Transverse colon (tissue), 4 donors: ENCODE data around the gene S100A10.

Experiments used
- CTCF ChIP-seq, 5 experiments: fragments of 200-600 bp in 3 of 5; fragments of 450-650 bp in 2 of 5; sonication (generic) in 3 of 5; IDR thresholded peaks; 1 replicate in 2 of 5; 2 replicates in 3 of 5; pipeline ENCODE4 v1.5.1; 2016 to 2017; ENCODE audit warnings: antibody characterized with exemption in 5 of 5, inconsistent platforms in 3 of 5, mild to moderate bottlenecking in 2 of 5, moderate library complexity in 1 of 5
- EP300 ChIP-seq: sonication (generic); formaldehyde crosslinking; IDR thresholded peaks from one replicate; pipeline ENCODE4 v1.6.1; 2017; ENCODE audit warnings: antibody characterized with exemption, low read depth
- POLR2A ChIP-seq: fragments of 450-650 bp; IDR thresholded peaks from one replicate; pipeline ENCODE4 v1.6.1; 2016; ENCODE audit warnings: antibody characterized with exemption, mild to moderate bottlenecking, moderate library complexity
- POLR2AphosphoS5 ChIP-seq, 3 donors: sonication (generic); formaldehyde crosslinking; IDR thresholded peaks; one replicate each; pipeline ENCODE4 v1.6.1; 2016; ENCODE audit warnings: antibody characterized with exemption in 3 of 3

- TF ChIP-seq EP300 (no peak), POLR2AphosphoS5 (IDR thresholded peaks at IDR 0.05) (no peak), POLR2A (no peak), CTCF (IDR thresholded peaks at IDR 0.05) (no peak)
Measured at GRCh38 chr1:152024223-152024622, 30.6 kb upstream of the S100A10 start.
